GM12891 (cell line): ENCODE measurements around the gene BLOC1S1.

ENCODE experiments used
- POLR2A ChIP-seq: IDR thresholded peaks from 2 replicates; pipeline ENCODE4 v1.6.1; 2011; ENCODE audit warnings: low read depth, low read length, control low read depth
- POLR2AphosphoS5 ChIP-seq: IDR thresholded peaks from 2 replicates; pipeline ENCODE4 v1.6.1; 2011; ENCODE audit warnings: low read depth, low read length, control low read depth
- POU2F2 ChIP-seq: IDR thresholded peaks from 2 replicates; pipeline ENCODE4 v1.6.1; 2011; ENCODE audit warnings: low read depth, mild to moderate bottlenecking, control low read depth, low read length, moderate library complexity
- TAF1 ChIP-seq: IDR thresholded peaks from 2 replicates; pipeline ENCODE4 v1.6.1; 2011; ENCODE audit warnings: low read depth, low read length, control low read depth

DNA sequence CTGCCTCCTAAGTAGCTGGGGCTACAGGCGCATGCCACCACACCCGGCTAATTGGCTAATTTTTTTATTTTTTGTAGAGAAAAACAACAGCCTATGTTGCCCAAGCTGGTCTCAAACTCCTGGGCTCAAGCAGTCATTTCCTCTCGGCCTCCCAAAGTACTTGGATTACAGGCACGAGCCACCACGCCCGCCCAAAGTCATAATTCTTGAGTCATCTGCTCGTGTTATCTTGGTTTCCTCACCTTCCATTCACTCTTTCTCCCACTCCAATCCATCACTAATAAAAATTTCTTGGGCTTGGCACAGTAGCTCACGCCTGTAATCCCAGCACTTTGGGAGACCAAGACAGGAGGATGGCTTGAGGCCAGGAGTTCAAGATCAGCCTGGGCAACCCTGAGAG is 40.2 kb upstream of the BLOC1S1 start:
- no peak for TF ChIP-seq POLR2AphosphoS5
- no peak for TF ChIP-seq TAF1
- TF ChIP-seq POU2F2, result no peak
- TF ChIP-seq POLR2A, result no peak
